NB4 (cell line): ENCODE measurements around the gene TRIML1.

ENCODE experiments used
- DNase-seq: peaks from one replicate; pipeline ENCODE4 v3.0.0; 2010; ENCODE audit warnings: low read depth
- H3K4me3 ChIP-seq: one replicate; pipeline ENCODE4 v1.5.1; 2011; ENCODE audit warnings: mild to moderate bottlenecking, low read depth, low read length, moderate library complexity
- CTCF ChIP-seq: IDR thresholded peaks from one replicate; pipeline ENCODE4 v1.5.1; 2012; ENCODE audit warnings: low read depth, low read length
- MAX ChIP-seq: IDR thresholded peaks from 2 replicates; pipeline ENCODE4 v1.6.1; 2011; ENCODE audit warnings: low read depth, low read length
- MYC ChIP-seq: IDR thresholded peaks from 2 replicates; pipeline ENCODE4 v1.6.1; 2011; ENCODE audit warnings: low read depth, low read length
- POLR2A ChIP-seq: IDR thresholded peaks from 2 replicates; pipeline ENCODE4 v1.6.1; 2011; ENCODE audit warnings: mild to moderate bottlenecking; ENCODE audit not compliant: insufficient read length; ENCODE audit errors: extremely low read depth

Gene TRIML1

GRCh38 chr4:188117631-188118324, 21.5 kb upstream of the TRIML1 start:
- TF ChIP-seq MAX, result no peak
- TF ChIP-seq CTCF, result no peak
- TF ChIP-seq POLR2A, result no peak
- no peak for TF ChIP-seq MYC
- no peak overlapping the region for H3K4me3 ChIP-seq
- DNase-seq, result no peak

DNA sequence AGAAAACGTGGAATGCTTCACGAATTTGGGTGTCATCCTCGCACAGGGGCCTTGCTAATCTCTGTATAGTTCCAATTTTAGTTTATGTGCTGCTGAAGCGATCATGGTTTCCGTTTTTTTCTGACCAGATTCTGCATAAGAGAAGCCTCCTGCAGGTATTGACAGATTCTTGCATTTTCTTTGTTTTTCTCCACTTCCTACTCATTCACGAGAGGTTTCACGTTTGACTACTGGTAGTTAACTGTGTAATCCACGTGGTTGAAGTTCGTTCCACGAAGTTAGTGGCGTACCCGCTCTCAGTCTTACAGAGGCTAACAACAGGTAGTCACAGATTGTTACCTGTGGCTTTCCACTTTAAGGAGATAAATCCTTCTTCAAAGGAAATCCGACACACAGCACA, 17.7 kb upstream of the TRIML1 start:
- no peak overlapping the region for H3K4me3 ChIP-seq
- no peak for DNase-seq
- TF ChIP-seq MAX (no peak), MYC (no peak), CTCF (no peak), POLR2A (no peak)

GRCh38 chr4:188127214-188127874, 11.9 kb upstream of the TRIML1 start:
- DNase-seq, result no peak
- no peak overlapping the region for H3K4me3 ChIP-seq
- TF ChIP-seq POLR2A (no peak), MAX (no peak), MYC (no peak), CTCF (no peak)

DNA sequence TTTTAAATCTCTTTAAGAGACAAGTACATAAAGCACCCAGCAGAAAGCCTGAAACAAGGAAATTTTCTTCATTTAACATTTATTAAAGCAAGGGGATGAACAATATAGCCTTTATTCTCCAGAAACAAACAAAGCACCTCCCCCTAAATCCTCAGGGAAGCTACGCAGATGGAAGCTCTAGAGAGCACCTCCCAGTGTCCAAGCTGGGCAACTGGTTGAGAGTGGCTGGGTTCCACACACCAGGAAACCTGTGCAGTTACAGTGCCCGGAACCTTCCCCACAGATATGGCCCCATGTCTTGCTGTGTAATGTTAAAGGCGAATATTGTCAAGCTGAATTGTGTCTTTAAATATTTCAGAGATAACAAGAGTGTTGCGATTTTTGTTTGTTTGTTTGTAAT, 8.9 kb upstream of the TRIML1 start:
- no peak for TF ChIP-seq POLR2A
- no peak for TF ChIP-seq MYC
- no peak for TF ChIP-seq CTCF
- no peak for TF ChIP-seq MAX
- DNase-seq, result no peak
- no peak overlapping the region for H3K4me3 ChIP-seq

DNA sequence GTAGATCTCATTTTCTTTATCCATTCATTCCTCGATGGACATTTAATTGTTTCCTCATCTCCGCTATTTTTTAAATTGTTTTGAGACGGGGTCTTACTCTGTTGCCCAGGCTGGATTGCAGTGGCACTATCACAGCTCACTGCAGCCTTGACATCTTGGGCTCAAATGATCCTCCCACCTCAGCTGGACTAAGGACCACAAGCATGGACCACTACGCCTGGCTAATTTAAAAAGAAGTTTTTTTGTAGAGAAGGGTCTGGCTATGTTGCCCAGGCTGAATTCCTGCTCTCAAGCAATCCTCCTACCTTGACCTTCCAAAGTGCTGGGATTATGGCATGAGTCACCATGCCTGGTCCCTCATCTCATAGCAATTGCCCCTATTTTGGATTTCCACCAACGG, 7.0 kb upstream of the TRIML1 start:
- H3K4me3 ChIP-seq, result no peak overlapping the region
- no peak for DNase-seq
- no peak for TF ChIP-seq MYC
- TF ChIP-seq POLR2A, result no peak
- no peak for TF ChIP-seq MAX
- TF ChIP-seq CTCF, result no peak
